Measurements from ENCODE around the gene BLOC1S1.

Gene BLOC1S1

GRCh38 chr12:55694188-55694515 is 21.7 kb upstream of the BLOC1S1 start:
- H3K4me1 ChIP-seq (ENCODE audit: insufficient read depth, low read length, poor library complexity, severe bottlenecking): peaks cover 5% of the 10 kb centered on the region
- no peak overlapping the region for H3K4me3 ChIP-seq (ENCODE audit: low read length, poor library complexity, severe bottlenecking)
- H3K79me2 ChIP-seq (ENCODE audit: insufficient read depth, low read length): no peaks in the 10 kb centered on the region
- H4K20me1 ChIP-seq (ENCODE audit: insufficient read depth, low read length, poor library complexity, severe bottlenecking): no peaks in the 10 kb centered on the region
- H3F3A ChIP-seq (ENCODE audit: low read depth): no peaks in the 10 kb centered on the region
- no peak overlapping the region for H3K4me2 ChIP-seq (ENCODE audit: low read depth, low read length, poor library complexity, severe bottlenecking)
- H3K36me3 ChIP-seq (ENCODE audit: insufficient read depth, low read length): no peaks in the 10 kb centered on the region
- H3K9me2 ChIP-seq (replicated peaks; ENCODE audit: low read depth, low read length): no peaks in the 10 kb centered on the region
- no peak overlapping the region for H3K9ac ChIP-seq (ENCODE audit: low read depth, low read length, poor library complexity, severe bottlenecking)
- TF ChIP-seq EZH2phosphoT487 (IDR thresholded peaks at IDR 0.05; ENCODE audit: borderline replicate concordance): no peak
- TF ChIP-seq CTCF (conservative IDR thresholded peaks at IDR 0.05; ENCODE audit: low read length): no peak
- H2AFZ ChIP-seq (ENCODE audit: low read length): no peak overlapping the region
- no peaks in the 10 kb centered on the region for H3K27me3 ChIP-seq (ENCODE audit: insufficient read depth, low read length, poor library complexity, severe bottlenecking)
- H3K9me3 ChIP-seq (ENCODE audit: insufficient read depth, low read depth, low read length): no peaks in the 10 kb centered on the region

- TF ChIP-seq EZH2phosphoT487 (IDR thresholded peaks at IDR 0.05; ENCODE audit: borderline replicate concordance) (no peak), CTCF (conservative IDR thresholded peaks at IDR 0.05; ENCODE audit: low read length) (no peak)
- Histone ChIP-seq H2AFZ (ENCODE audit: low read length) (no peak overlapping the region), H3K27me3 (ENCODE audit: insufficient read depth, low read length, poor library complexity, severe bottlenecking) (no peaks in the 10 kb centered on the region), H3K36me3 (ENCODE audit: insufficient read depth, low read length) (no peaks in the 10 kb centered on the region), H3K9me3 (ENCODE audit: insufficient read depth, low read depth, low read length) (no peaks in the 10 kb centered on the region), H3K4me1 (ENCODE audit: insufficient read depth, low read length, poor library complexity, severe bottlenecking) (peaks cover under 1% of the 10 kb centered on the region), H3K4me2 (ENCODE audit: low read depth, low read length, poor library complexity, severe bottlenecking) (no peak overlapping the region), H3K9me2 (replicated peaks; ENCODE audit: low read depth, low read length) (no peaks in the 10 kb centered on the region), H3K79me2 (ENCODE audit: insufficient read depth, low read length) (no peaks in the 10 kb centered on the region), H4K20me1 (ENCODE audit: insufficient read depth, low read length, poor library complexity, severe bottlenecking) (no peaks in the 10 kb centered on the region), H3K9ac (ENCODE audit: low read depth, low read length, poor library complexity, severe bottlenecking) (no peak overlapping the region), H3K4me3 (ENCODE audit: low read length, poor library complexity, severe bottlenecking) (no peak overlapping the region), H3F3A (ENCODE audit: low read depth) (no peaks in the 10 kb centered on the region)
These were observed 21.2 kb upstream of the BLOC1S1 start for GRCh38 chr12:55694651-55695050.

- H3K4me3 ChIP-seq (ENCODE audit: low read length, poor library complexity, severe bottlenecking): no peak overlapping the region
- no peaks in the 10 kb centered on the region for H3K4me1 ChIP-seq (ENCODE audit: insufficient read depth, low read length, poor library complexity, severe bottlenecking)
- H3K79me2 ChIP-seq (ENCODE audit: insufficient read depth, low read length): no peaks in the 10 kb centered on the region
- H2AFZ ChIP-seq (ENCODE audit: low read length): no peak overlapping the region
- no peaks in the 10 kb centered on the region for H3K9me2 ChIP-seq (replicated peaks; ENCODE audit: low read depth, low read length)
- H3K36me3 ChIP-seq (ENCODE audit: insufficient read depth, low read length): no peaks in the 10 kb centered on the region
- H3K9ac ChIP-seq (ENCODE audit: low read depth, low read length, poor library complexity, severe bottlenecking): no peak overlapping the region
- H3K27me3 ChIP-seq (ENCODE audit: insufficient read depth, low read length, poor library complexity, severe bottlenecking): no peaks in the 10 kb centered on the region
- H3F3A ChIP-seq (ENCODE audit: low read depth): no peaks in the 10 kb centered on the region
- no peaks in the 10 kb centered on the region for H3K9me3 ChIP-seq (ENCODE audit: insufficient read depth, low read depth, low read length)
- TF ChIP-seq EZH2phosphoT487 (IDR thresholded peaks at IDR 0.05; ENCODE audit: borderline replicate concordance): no peak
- no peak for TF ChIP-seq CTCF (conservative IDR thresholded peaks at IDR 0.05; ENCODE audit: low read length)
- no peak overlapping the region for H3K4me2 ChIP-seq (ENCODE audit: low read depth, low read length, poor library complexity, severe bottlenecking)
- H4K20me1 ChIP-seq (ENCODE audit: insufficient read depth, low read length, poor library complexity, severe bottlenecking): no peaks in the 10 kb centered on the region
These were observed 20.5 kb upstream of the BLOC1S1 start for GRCh38 chr12:55695349-55695748.
